OCI-LY7 (cell line): Measurements from ENCODE around the gene CDKN2C. TPM values are rescaled to one million over a fixed set of nuclear protein-coding genes. Genes with fewer than 3 reads are reported as not detected.

ENCODE experiments used
- BruUV-seq: library from RNA; stranded (reverse); fragments of 400-500 nt; replicated peaks from 2 replicates; lab custom pipeline; 2021; lab: Mats Ljungman, UMichigan
- CTCF ChIA-PET: fragments of 300-600 bp; sonication (Branson Sonifier 250); formaldehyde crosslinking; loops from one replicate; lab custom pipeline; 2022; ENCODE audit warnings: antibody characterized with exemption; ENCODE audit not compliant: unreplicated experiment; lab: Charles Lee
- POLR2A ChIA-PET: fragments of 300-600 bp; sonication (Branson Sonifier 250); formaldehyde crosslinking; loops from one replicate; lab custom pipeline; 2022; ENCODE audit warnings: antibody characterized with exemption; lab: Charles Lee
- DNase-seq: peaks from one replicate; pipeline ENCODE4 v3.0.0-alpha.2; 2015; ENCODE audit warnings: low spot score
- H2AFZ ChIP-seq: fragments of 200-600 bp; sonication (generic), shearing (Covaris generic); 2 replicates; pipeline ENCODE4 v1.6.1; 2014; ENCODE audit warnings: mild to moderate bottlenecking, antibody characterized with exemption, low read length, moderate library complexity
- H3K27ac ChIP-seq: fragments of 200-600 bp; sonication (generic); 2 replicates; pipeline ENCODE4 v1.5.1; 2014; ENCODE audit warnings: mixed run types, low read depth, mild to moderate bottlenecking, moderate library complexity, low read length, inconsistent platforms; ENCODE audit not compliant: poor library complexity, severe bottlenecking
- H3K36me3 ChIP-seq: fragments of 200-600 bp; sonication (generic); 2 replicates; pipeline ENCODE4 v1.6.1; 2014; ENCODE audit warnings: mild to moderate bottlenecking, antibody characterized with exemption, low read length, moderate library complexity, mixed read lengths; ENCODE audit not compliant: insufficient read depth
- H3K4me1 ChIP-seq: fragments of 200-600 bp; sonication (generic); 2 replicates; pipeline ENCODE4 v1.5.1; 2014; ENCODE audit warnings: mild to moderate bottlenecking, low read length; ENCODE audit not compliant: insufficient read depth, poor library complexity, severe bottlenecking
- H3K4me2 ChIP-seq: fragments of 200-600 bp; sonication (generic); 2 replicates; pipeline ENCODE4 v1.6.1; 2014; ENCODE audit warnings: mild to moderate bottlenecking, low read length
- H3K4me3 ChIP-seq: fragments of 200-600 bp; sonication (generic); 2 replicates; pipeline ENCODE4 v1.5.1; 2014; ENCODE audit warnings: mild to moderate bottlenecking, low read depth, low read length; ENCODE audit not compliant: poor library complexity, severe bottlenecking
- H3K79me2 ChIP-seq: fragments of 200-600 bp; sonication (generic); 2 replicates; pipeline ENCODE4 v1.6.1; 2016; ENCODE audit warnings: low read depth, mild to moderate bottlenecking, low read length, moderate library complexity, mixed read lengths; ENCODE audit not compliant: insufficient read depth
- H3K9me2 ChIP-seq: fragments of 200-600 bp; sonication (generic); 2 replicates; pipeline ENCODE4 v1.6.1; 2016; ENCODE audit warnings: mild to moderate bottlenecking, low read length, mixed read lengths; ENCODE audit not compliant: insufficient read depth
- H3K9me3 ChIP-seq: fragments of 200-600 bp; sonication (generic); 2 replicates; pipeline ENCODE4 v1.6.1; 2014; ENCODE audit warnings: mild to moderate bottlenecking, mixed run types, low read length, mixed read lengths
- H4K20me1 ChIP-seq: fragments of 200-600 bp; sonication (generic); 2 replicates; pipeline ENCODE4 v1.6.1; 2014; ENCODE audit warnings: mild to moderate bottlenecking, antibody characterized with exemption, low read length, moderate library complexity, mixed read lengths; ENCODE audit not compliant: insufficient read depth
- CTCF ChIP-seq: fragments of 200-600 bp; sonication (generic); conservative IDR thresholded peaks from 2 replicates; pipeline ENCODE4 v1.5.1; 2014; ENCODE audit warnings: mild to moderate bottlenecking, antibody characterized with exemption, low read length, moderate library complexity, mixed read lengths
- EZH2phosphoT487 ChIP-seq: fragments of 200-600 bp; sonication (generic); IDR thresholded peaks from 2 replicates; pipeline ENCODE4 v1.6.1; 2018; ENCODE audit warnings: low read depth, borderline replicate concordance, mild to moderate bottlenecking, mixed run types, antibody characterized with exemption, low read length, moderate library complexity, mixed read lengths
- intact Hi-C: fragments of 100-400 bp; cut with micrococcal nuclease; formaldehyde crosslinking; loops from one replicate; pipeline ENCODE4 v1.10.0; 2022; ENCODE audit not compliant: unreplicated experiment
- total RNA-seq, 2 experiments: library from RNA; depleted of rRNA in 1 of 2; stranded (reverse); fragments of >200 nt in 1 of 2; shearing (Covaris generic) in 1 of 2; gene quantifications; 2 replicates each; pipeline ENCODE4 v1.2.3, GENCODE V29; 2014 to 2022

The CDKN2C gene
- total RNA-seq, 2 experiments from 2014 or later = 46.6 to 71.0 TPM

- H3K9me2 ChIP-seq = no peaks in the 10 kb centered on the region
- H4K20me1 ChIP-seq = peaks cover 8% of the 10 kb centered on the region; the same call in 1 of the 2 replicates
- peaks cover 24% of the 10 kb centered on the region for H3K79me2 ChIP-seq
- BruUV-seq = no TSS peak
- CTCF ChIA-PET = no interaction called here
- H3K27ac ChIP-seq = peak overlapping the region; percentile 51
- TF ChIP-seq EZH2phosphoT487 = no peak
- peak; percentile 19; the same call in 1 of the 2 replicates for TF ChIP-seq CTCF
- peaks cover 43% of the 10 kb centered on the region for H3K4me1 ChIP-seq
- H3K4me2 ChIP-seq = peak overlapping the region; percentile 77
- peak; percentile 39 for DNase-seq
- POLR2A ChIA-PET = interaction anchor here (0.5 to 3.6 kb wide), 5 partner anchors 7 to 885 kb away, joined by 3 to 37 read pairs (median 7); partner anchors contain the start of genes CDKN2C and FAF1
- intact Hi-C loops = loop anchor here (5.0 kb wide), 2 partner anchors 66 to 104 kb away; no protein-coding TSS in a partner anchor
- no peaks in the 10 kb centered on the region for H3K9me3 ChIP-seq
- H2AFZ ChIP-seq = peak overlapping the region; percentile 96
- peak overlapping the region; percentile 91 for H3K4me3 ChIP-seq
- peaks cover 35% of the 10 kb centered on the region for H3K36me3 ChIP-seq
These were observed 6.3 kb downstream of the CDKN2C start for GRCh38 chr1:50976111-50976889.

- Histone ChIP-seq H3K9me3 (no peaks in the 10 kb centered on the region), H2AFZ (peak overlapping the region; percentile 96), H3K4me3 (peak overlapping the region; percentile 91), H3K4me1 (peaks cover 43% of the 10 kb centered on the region), H3K27ac (peak overlapping the region; percentile 51), H3K79me2 (peaks cover 16% of the 10 kb centered on the region), H3K36me3 (peaks cover 28% of the 10 kb centered on the region), H3K9me2 (no peaks in the 10 kb centered on the region), H4K20me1 (0 out of 2 replicates have a peak, but pooled peaks cover 6% of the 10 kb centered on the region), H3K4me2 (peak overlapping the region; percentile 77)
- ChIA-PET POLR2A (interaction anchor here (0.6 to 3.6 kb wide), 8 partner anchors 7 to 46 kb away, joined by 3 to 37 read pairs (median 5); partner anchors contain the start of genes CDKN2C and FAF1), CTCF (no interaction called here)
- intact Hi-C loops = loop anchor here (1.0 to 5.0 kb wide), 3 partner anchors 9 to 105 kb away; no protein-coding TSS in a partner anchor
- peak; percentile 65 for DNase-seq
- BruUV-seq = TSS peak; percentile 87
- TF ChIP-seq CTCF (no peak), EZH2phosphoT487 (no peak)
These were observed 7.0 kb downstream of the CDKN2C start for GRCh38 chr1:50976890-50977574.
